Effector CD8-positive, alpha-beta T cell (primary cell): ENCODE results near the gene INHBB.
"Not testable (repeated sequence)": the region's sequence is repeated elsewhere in the genome, so short reads cannot be mapped to it uniquely, and the experiment has no call there.

Experiments used
- DNase-seq: peaks from one replicate; lab custom pipeline; 2025; lab: John Stamatoyannopoulos, UW
- total RNA-seq, 4 experiments: gene quantifications; one replicate each; lab custom pipeline; 2026; lab: John Stamatoyannopoulos, UW

The INHBB gene
- 0 to 0.36 (median 0.19) reads per million in 4 experiments for total RNA-seq

- no peak for DNase-seq
Observed at GRCh38 chr2:120346026-120346666, at the start of gene INHBB. TSS of gene INHBB (plus strand) at chr2:120346136. CDS start at chr2:120346189, 53 bp downstream.

DNA sequence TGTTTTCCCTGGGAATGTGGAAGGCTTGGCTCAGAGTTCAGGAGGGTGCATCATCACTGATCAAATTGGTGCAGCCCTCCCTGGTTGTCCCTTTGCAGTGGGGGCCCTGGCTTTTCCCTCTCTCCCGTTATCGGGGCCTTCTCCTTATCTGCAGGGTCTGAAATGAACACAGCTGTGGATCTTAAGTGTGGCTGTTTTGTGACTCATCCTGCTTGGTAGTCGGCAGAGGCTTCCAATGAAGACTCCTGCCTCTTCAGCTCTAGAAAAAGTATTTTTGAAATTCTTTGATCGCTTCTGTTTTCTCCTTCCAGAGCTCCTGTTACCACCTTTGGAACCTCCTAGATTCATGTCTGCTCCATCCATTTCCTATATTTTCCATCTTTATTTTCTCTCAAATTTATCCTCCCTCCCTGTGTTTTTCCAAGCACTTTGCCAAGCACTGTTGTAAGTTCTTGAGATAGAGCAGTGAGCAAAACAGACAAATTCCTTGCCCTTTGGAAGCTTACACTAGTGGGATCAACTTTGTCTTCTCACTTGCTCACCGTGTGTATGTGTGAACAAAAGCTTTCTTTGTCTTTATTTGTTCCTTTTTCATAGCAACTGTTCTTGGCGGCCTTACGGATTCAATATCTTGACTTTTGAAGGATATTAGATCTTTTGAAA is 47.6 kb upstream of the INHBB start:
- no peak for DNase-seq

GRCh38 chr2:120299004-120299403 is 46.9 kb upstream of the INHBB start:
- DNase-seq = no peak

- no peak for DNase-seq
Observed at GRCh38 chr2:120299561-120299960, 46.4 kb upstream of the INHBB start.

- DNase-seq = no peak
Observed at GRCh38 chr2:120300385-120300784, 45.6 kb upstream of the INHBB start.

GRCh38 chr2:120301284-120301683 is 44.7 kb upstream of the INHBB start:
- DNase-seq = no peak

DNA sequence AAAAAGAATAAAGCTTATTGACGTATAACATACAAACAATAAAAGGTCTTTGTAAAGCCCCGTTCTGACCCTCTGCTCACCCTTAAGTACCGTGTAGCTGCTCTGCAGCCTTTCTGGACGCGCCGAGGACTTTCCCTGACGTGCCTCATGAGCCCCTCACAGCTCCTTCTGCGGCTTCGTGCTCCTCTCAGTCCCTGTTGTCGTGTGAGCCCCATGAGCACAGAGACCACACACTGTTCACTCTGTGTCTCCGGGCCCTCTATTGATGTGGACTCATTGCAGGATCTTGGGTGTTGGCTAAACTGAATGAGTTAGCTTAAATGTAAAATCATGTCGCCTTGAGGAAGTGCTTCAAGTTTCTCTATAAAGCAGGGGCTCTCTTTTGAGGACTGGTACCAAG is 43.6 kb upstream of the INHBB start:
- DNase-seq = no peak

DNA sequence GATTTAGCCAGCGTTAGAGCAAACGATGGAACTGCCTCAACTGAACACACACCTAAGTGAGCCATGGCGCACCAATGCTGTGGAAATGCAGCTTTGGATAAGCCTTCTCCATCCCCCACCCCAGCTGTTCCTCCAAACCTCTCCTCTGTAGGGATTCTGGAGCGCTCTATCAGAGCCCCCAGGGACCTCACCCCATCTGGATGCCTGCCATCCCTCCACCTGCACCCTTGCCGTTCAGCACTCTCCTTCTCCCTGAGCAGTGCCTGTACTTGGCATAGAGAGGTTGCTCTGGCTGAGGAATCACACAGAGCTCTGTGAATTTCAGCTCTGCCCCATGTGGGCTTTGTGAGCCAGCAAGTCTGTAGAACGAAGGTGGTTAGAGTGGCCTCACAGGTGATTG is 42.8 kb upstream of the INHBB start:
- DNase-seq = no peak

GRCh38 chr2:120305296-120305695 is 40.6 kb upstream of the INHBB start:
- no peak for DNase-seq

GRCh38 chr2:120305937-120306490 is 39.9 kb upstream of the INHBB start:
- DNase-seq = no peak

- DNase-seq = no peak
Observed at GRCh38 chr2:120307482-120307881, 38.5 kb upstream of the INHBB start.

GRCh38 chr2:120308038-120308910 is 37.7 kb upstream of the INHBB start:
- no peak for DNase-seq

- DNase-seq = no peak
Observed at GRCh38 chr2:120310136-120310535, 35.8 kb upstream of the INHBB start.

DNA sequence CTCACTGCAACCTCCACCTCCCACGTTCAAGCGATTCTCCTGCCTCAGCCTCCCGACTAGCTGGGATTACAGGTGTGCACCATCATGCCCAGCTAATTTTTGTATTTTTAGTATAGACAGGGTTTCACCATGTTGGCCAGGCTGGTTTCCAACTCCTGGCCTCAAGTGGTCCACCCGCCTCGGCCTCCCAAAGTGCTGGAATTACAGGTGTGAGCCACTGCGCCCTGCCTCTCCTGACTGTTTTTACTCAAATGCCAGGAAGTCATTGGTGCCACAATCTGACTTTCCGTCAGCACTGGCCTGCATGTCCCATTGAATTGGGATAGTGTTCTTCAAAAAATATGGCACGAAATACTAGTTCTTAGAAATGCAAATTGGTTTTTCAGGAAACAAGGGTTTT is 35.1 kb upstream of the INHBB start:
- DNase-seq = not testable (repeated sequence)

DNA sequence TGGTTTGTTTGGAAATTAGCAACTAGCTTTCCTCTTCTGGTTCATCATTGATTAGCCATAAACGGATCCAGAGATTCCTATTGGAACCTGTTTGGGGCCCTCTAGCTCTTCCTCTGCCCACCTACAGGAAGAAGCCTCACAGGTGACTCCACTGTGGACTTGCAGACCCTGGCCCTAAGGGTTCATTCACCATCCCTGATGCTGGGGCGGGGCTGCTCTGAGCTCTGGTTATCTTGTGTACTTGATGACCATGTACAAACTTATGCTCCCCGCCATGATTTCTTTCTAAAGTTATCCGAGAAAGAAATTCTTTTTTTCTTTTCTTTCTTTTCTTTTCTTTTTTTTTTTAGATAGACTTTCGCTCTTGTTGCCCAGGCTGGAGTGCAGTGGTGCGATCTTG is 33.9 kb upstream of the INHBB start:
- DNase-seq = no peak

GRCh38 chr2:120312860-120313694 is 32.9 kb upstream of the INHBB start:
- DNase-seq = peak; percentile 54

- DNase-seq = no peak
Observed at GRCh38 chr2:120313695-120314615, 32.0 kb upstream of the INHBB start.

- no peak for DNase-seq
Observed at GRCh38 chr2:120314690-120315366, 31.1 kb upstream of the INHBB start.

DNA sequence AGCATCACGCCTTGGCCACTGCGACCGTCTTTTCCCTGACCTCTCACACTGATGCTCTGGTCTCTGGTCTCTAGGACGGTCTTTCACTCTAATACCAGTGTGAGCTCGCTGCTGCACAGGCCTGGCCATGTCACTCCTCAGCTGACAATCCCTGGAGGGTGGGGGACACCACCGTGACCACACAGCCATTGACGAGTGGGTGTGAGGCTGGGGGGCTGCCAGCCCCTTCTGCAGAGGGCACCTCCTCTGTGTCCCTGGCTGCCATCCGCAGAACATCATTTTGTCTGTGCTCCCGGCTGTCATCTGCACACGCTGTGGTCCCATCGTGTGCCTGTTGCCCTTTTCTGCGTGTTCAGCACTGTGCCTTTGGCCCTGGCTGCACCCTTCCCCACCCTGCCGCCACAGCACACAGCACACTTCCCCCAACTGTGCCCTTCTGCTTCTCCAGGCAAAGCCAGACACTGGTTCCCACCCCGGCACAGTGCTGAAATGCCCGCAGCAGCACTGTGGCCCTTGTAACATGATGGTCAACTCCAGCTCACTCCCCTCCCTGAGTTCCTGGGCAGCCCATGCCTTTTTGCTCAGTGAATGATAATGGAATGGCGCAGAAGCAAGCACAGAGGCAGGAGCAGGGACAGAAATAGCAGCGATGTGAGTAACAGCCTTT is 30.4 kb upstream of the INHBB start:
- DNase-seq = no peak
